ENCODE measurements around the gene UBE2Z.

- TF ChIP-seq CTCF (IDR thresholded peaks at IDR 0.05): no peak
- TF ChIP-seq POLR2A (IDR thresholded peaks at IDR 0.05): no peak
These were observed 4.3 kb downstream of the UBE2Z start for GRCh38 chr17:48912476-48912875.

Measured in adrenal gland (tissue), 5 donors.